ENCODE measurements around the gene WDFY3. TPM values are rescaled to one million over a fixed set of nuclear protein-coding genes. Genes with fewer than 3 reads are reported as not detected.

Gene WDFY3
- total and polyA plus RNA-seq, 2 of the 13 experiments (the other 11 are each of a cell fraction or from before 2014, with no cell fraction given), result 16.7 to 24.5 TPM

DNA sequence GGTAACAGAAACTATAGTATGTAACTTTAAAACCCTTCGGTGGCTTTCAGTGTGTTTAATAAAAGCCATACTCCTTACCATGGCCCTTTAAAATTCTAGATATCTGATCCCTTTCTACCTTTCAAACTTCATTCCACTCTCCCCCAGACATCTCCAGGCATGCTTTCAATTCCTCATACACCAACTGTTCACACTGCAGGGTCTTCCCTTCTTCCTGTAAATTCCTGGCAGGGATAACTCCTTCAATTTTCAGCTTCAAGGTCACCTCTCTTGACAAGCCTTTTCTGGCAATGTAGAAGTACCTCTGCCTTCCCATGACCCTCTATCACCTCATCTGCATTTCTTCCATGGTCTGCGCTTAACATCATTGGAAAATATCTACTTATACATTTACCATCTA, 60.8 kb downstream of the WDFY3 start (continued):
- no peak for TF ChIP-seq TEAD2 (CRISPR knock-in tag; IDR thresholded peaks at IDR 0.05)
- TF ChIP-seq, protein P1, sequence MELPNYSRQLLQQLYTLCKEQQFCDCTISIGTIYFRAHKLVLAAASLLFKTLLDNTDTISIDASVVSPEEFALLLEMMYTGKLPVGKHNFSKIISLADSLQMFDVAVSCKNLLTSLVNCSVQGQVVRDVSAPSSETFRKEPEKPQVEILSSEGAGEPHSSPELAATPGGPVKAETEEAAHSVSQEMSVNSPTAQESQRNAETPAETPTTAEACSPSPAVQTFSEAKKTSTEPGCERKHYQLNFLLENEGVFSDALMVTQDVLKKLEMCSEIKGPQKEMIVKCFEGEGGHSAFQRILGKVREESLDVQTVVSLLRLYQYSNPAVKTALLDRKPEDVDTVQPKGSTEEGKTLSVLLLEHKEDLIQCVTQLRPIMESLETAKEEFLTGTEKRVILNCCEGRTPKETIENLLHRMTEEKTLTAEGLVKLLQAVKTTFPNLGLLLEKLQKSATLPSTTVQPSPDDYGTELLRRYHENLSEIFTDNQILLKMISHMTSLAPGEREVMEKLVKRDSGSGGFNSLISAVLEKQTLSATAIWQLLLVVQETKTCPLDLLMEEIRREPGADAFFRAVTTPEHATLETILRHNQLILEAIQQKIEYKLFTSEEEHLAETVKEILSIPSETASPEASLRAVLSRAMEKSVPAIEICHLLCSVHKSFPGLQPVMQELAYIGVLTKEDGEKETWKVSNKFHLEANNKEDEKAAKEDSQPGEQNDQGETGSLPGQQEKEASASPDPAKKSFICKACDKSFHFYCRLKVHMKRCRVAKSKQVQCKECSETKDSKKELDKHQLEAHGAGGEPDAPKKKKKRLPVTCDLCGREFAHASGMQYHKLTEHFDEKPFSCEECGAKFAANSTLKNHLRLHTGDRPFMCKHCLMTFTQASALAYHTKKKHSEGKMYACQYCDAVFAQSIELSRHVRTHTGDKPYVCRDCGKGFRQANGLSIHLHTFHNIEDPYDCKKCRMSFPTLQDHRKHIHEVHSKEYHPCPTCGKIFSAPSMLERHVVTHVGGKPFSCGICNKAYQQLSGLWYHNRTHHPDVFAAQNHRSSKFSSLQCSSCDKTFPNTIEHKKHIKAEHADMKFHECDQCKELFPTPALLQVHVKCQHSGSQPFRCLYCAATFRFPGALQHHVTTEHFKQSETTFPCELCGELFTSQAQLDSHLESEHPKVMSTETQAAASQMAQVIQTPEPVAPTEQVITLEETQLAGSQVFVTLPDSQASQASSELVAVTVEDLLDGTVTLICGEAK (IDR thresholded peaks at IDR 0.05), result no peak
- TF ChIP-seq, protein P1 (CRISPR knock-in tag; IDR thresholded peaks at IDR 0.05), result no peak

DNA sequence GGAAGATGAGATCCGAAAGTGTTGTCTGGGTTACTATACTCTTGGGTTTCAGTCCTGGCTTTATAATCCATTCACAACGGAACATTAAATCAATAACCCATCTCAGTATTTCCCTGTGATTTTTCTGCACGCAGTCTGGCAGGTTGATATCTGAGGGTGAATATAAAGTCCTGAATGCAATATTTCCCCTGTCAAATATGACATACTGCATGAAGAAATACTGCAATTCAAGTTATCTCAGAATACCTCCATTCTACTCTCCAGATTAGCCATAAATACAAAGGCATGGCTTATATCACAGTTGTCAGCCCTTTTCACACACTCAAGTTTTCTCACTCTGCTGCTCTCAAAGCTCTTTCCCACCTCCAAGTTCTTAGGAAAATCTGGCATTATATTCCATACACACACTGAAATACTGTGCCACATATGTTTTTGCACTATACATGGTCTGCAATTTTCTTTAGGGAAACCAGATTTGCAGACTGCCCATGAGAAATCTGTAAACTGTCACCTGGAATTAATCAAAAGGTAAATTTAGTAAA, 64.7 kb downstream of the WDFY3 start:
- H3K27ac ChIP-seq (ENCODE audit: extremely low read length, insufficient read depth, low read length), result no peak overlapping the region
- DNase-seq (ENCODE audit: low spot score), result no peak
- no peaks in the 10 kb centered on the region; a peak in 4 of 5 replicates for H3K36me3 ChIP-seq (replicated peaks in 1 of 2; ENCODE audit: control insufficient read depth in 1 of 2, insufficient read depth in 2 of 2, low read length in 2 of 2)
- in situ Hi-C loops (cut with HindIII; ENCODE audit: extremely low pct_ligation_motif_present, low pct_unique_long_range_greater_than_20kb) (no loop called here), intact Hi-C loops (cut with micrococcal nuclease; ENCODE audit: unreplicated experiment) (no loop called here)
- no peak overlapping the region for H3K4me3 ChIP-seq (replicated peaks in 1 of 3; ENCODE audit: insufficient read depth in 1 of 3, low read depth in 2 of 3, low read length in 3 of 3)
- 95% methylated on average over 3 of the region's 3 CpGs for WGBS (ENCODE audit: low lambda C conversion rate)
- ATAC-seq, result no peak
- H3K27me3 ChIP-seq (ENCODE audit: control insufficient read depth in 1 of 2, insufficient read depth in 2 of 2, low read length in 2 of 2), result no peaks in the 10 kb centered on the region
- no peak overlapping the region for H3K9ac ChIP-seq (ENCODE audit: insufficient read depth, low read depth, low read length)
- ChIA-PET POLR2A (no interaction called here), CTCF (ENCODE audit: low intra/inter-chr PET ratio, low total read pairs) (no interaction called here)
- TF ChIP-seq ZNF572 (CRISPR knock-in tag; IDR thresholded peaks at IDR 0.05), result no peak
- TF ChIP-seq ZNF460 (CRISPR knock-in tag; IDR thresholded peaks at IDR 0.05; ENCODE audit: borderline replicate concordance), result no peak
- TF ChIP-seq PAF1 (CRISPR knock-in tag; IDR thresholded peaks at IDR 0.05), result no peak
- no peak for TF ChIP-seq HDAC6 (IDR thresholded peaks at IDR 0.05; ENCODE audit: low read depth, low read length)
- FAIRE-seq, result no peak
- no peak overlapping the region for H3K4me2 ChIP-seq (ENCODE audit: low read depth, low read length)
- no peaks in the 10 kb centered on the region for H3K9me3 ChIP-seq (ENCODE audit: low read length)
- H3K4me1 ChIP-seq (ENCODE audit: insufficient read depth, low read length), result no peaks in the 10 kb centered on the region
- H3K79me2 ChIP-seq (ENCODE audit: insufficient read depth, low read length), result no peaks in the 10 kb centered on the region
- BruUV-seq (replicated peaks), result no TSS peak
- no peak overlapping the region for H2AFZ ChIP-seq (ENCODE audit: low read length)
- no peaks in the 10 kb centered on the region for H4K20me1 ChIP-seq (ENCODE audit: insufficient read depth, low read length)
